Mesothelial cell of epicardium (in vitro differentiated cells): ENCODE measurements around the gene ENKUR. TPM values are rescaled to one million over a fixed set of nuclear protein-coding genes. Genes with fewer than 3 reads are reported as not detected.
"Not testable (repeated sequence)": the region's sequence is repeated elsewhere in the genome, so short reads cannot be mapped to it uniquely, and the experiment has no call there.

Source experiments
- DNase-seq, 2 experiments: peaks; one replicate each; pipeline ENCODE4 v3.0.0; 2021; ENCODE audit warnings: low spot score in 2 of 2; ENCODE audit not compliant: unreplicated experiment in 2 of 2
- H3K27ac Mint-ChIP-seq: 2 replicates; pipeline ENCODE4 v1.8.0; 2021; ENCODE audit warnings: mixed read lengths
- H3K27me3 Mint-ChIP-seq: 2 replicates; pipeline ENCODE4 v1.8.0; 2021; ENCODE audit warnings: low read depth, mixed read lengths
- H3K36me3 Mint-ChIP-seq: 2 replicates; pipeline ENCODE4 v1.8.0; 2021; ENCODE audit warnings: mixed read lengths
- H3K4me1 Mint-ChIP-seq: 2 replicates; pipeline ENCODE4 v1.8.0; 2021; ENCODE audit warnings: mixed read lengths
- H3K4me3 Mint-ChIP-seq: 2 replicates; pipeline ENCODE4 v1.8.0; 2021; ENCODE audit warnings: mild to moderate bottlenecking, moderate library complexity, mixed read lengths
- H3K9me3 Mint-ChIP-seq: 2 replicates; pipeline ENCODE4 v1.8.0; 2021; ENCODE audit warnings: mixed read lengths
- CTCF ChIP-seq: fragments of 200-600 bp; sonication (generic); IDR thresholded peaks from one replicate; pipeline ENCODE4 v1.5.0; 2021; ENCODE audit warnings: antibody characterized with exemption; ENCODE audit not compliant: unreplicated experiment
- total RNA-seq: library from RNA; stranded (reverse); gene quantifications from 3 replicates; pipeline ENCODE4 v1.2.1, GENCODE V29; 2021

ENKUR gene
- total RNA-seq, 1 donor from 2014 or later: 0.25 TPM

DNA sequence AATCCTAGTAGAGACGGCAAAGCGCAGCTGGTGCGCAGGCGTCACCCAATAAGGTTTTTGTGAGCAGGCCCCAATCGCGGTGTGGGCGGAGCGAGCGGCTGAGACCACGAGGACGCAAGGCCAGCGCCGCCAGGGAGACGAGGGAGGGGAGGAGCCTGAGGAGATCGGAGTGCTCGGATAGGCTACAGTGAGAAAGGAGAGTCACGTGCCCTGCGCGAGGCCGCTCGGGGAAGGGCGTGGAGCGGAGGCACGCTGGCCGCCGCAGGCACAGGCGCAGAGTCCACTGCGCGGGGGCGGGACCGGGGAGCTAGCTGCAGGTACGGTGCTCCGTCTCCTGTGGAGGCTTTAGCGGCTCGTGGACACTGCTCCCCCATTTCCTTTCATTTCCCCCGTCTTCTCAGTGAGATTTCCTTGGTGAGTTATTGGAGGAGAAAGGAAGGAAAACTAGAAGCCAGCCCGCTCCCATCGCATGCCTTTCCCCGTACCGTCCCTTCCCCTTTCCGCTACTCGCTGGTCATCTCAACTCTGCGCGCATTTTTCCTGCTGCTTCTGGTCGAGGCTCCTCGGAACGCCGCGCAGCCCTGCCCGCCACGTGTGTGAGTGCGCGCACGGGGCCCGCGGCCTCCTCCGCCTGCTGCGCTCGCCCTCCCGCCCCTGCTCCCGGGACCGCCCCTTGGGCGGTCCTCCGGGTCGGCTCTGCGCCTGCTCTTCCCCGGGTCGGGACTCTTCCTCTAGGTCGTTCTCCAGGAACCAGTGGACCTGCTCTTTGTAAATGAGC is 607 bp upstream of the ENKUR start, which contains the start of gene THNSL1:
Gene THNSL1 (plus strand): TSS at position 237 of the 778 bp plus-strand sequence. CDS start 6,612 bp downstream, outside the sequence.
- no peak for TF ChIP-seq CTCF
- peak within 1 kb of the TSS; percentile 84 for H3K4me3 Mint-ChIP-seq
- DNase-seq: peak; percentile 94 to 95
- H3K4me1 Mint-ChIP-seq: peaks cover 23% of the 10 kb centered on the region
- H3K27ac Mint-ChIP-seq: peak within 1 kb of the TSS; percentile 99
- no peaks in the 10 kb centered on the region for H3K27me3 Mint-ChIP-seq
- peaks cover 3% of the 10 kb centered on the region for H3K36me3 Mint-ChIP-seq
- peaks cover 11% of the 10 kb centered on the region for H3K9me3 Mint-ChIP-seq

DNA sequence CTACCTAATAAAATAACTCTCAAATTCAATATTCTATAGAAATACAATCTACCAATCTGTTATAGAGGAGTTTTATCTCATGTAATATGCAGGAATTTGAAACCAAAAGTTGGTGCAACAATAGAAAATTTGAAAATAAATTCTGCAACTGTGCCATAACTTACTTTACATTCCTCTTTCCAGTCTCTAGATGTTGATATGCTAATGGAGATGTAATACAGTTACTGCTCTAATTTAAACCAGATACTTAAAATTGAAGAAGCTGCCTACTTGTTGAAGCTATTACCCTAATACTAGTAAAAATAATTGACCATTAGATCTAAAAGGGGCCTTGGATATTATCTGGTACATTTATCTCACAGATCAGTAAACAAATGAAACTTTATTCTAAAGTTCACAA is 1.4 kb downstream of the ENKUR start:
- Mint-ChIP-seq H3K27me3 (no peaks in the 10 kb centered on the region), H3K4me1 (peaks cover 23% of the 10 kb centered on the region), H3K36me3 (peaks cover 6% of the 10 kb centered on the region), H3K27ac (no peak overlapping the region), H3K9me3 (peaks cover 16% of the 10 kb centered on the region), H3K4me3 (no peak overlapping the region)
- DNase-seq: no peak
- TF ChIP-seq CTCF: no peak

- not testable (repeated sequence) for H3K27ac Mint-ChIP-seq, H3K4me1 Mint-ChIP-seq, DNase-seq, H3K36me3 Mint-ChIP-seq, H3K4me3 Mint-ChIP-seq, H3K27me3 Mint-ChIP-seq
- H3K9me3 Mint-ChIP-seq: peaks cover 16% of the 10 kb centered on the region
Measured at GRCh38 chr10:25011591-25011990, 4.4 kb downstream of the ENKUR start.

DNA sequence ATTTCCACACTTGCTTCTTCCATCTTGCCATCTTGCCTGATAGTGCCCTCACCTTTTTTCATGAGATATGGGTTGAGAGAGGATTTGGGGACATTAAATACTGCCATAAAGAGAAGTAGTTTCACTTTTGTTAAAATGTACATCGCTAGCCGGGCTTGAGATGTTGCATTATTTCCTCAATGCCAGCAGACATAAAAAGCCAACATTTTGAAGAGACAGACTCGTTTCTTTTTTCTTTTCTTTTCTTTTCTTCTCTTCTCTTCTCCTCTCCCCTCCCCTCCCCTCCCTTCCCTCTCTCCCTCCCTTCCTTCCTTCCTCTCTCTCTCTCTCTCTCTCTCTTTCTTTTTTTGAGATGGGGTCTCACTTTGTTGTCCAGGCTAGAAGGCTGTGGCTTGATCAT is 17.9 kb downstream of the ENKUR start:
- Mint-ChIP-seq H3K27ac (no peak overlapping the region), H3K9me3 (peaks cover 30% of the 10 kb centered on the region), H3K36me3 (no peaks in the 10 kb centered on the region), H3K4me3 (no peak overlapping the region), H3K27me3 (no peaks in the 10 kb centered on the region), H3K4me1 (no peaks in the 10 kb centered on the region)
- TF ChIP-seq CTCF: no peak
- no peak for DNase-seq

DNA sequence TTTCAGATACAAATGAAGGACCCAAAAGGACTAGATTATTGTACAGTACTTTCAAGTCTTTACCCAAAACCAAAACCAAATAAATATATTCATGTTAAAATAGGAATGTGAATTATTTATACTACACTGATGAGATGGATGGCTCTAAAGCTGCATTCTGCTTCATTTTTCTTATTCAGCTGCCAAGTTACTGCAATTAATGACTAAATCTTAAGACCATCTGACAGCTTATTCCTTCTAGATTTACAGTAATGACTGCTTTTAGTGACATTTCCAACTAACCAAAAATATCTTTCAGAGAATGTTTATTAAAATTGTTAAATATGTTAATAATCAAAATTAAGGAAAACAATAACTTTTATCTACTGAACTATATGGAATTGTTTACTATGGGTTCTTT is 20.9 kb downstream of the ENKUR start:
- Mint-ChIP-seq H3K27ac (no peak overlapping the region), H3K27me3 (no peaks in the 10 kb centered on the region), H3K4me1 (no peaks in the 10 kb centered on the region), H3K4me3 (no peak overlapping the region), H3K36me3 (no peaks in the 10 kb centered on the region), H3K9me3 (peaks cover 6% of the 10 kb centered on the region)
- no peak for DNase-seq
- TF ChIP-seq CTCF: no peak

DNA sequence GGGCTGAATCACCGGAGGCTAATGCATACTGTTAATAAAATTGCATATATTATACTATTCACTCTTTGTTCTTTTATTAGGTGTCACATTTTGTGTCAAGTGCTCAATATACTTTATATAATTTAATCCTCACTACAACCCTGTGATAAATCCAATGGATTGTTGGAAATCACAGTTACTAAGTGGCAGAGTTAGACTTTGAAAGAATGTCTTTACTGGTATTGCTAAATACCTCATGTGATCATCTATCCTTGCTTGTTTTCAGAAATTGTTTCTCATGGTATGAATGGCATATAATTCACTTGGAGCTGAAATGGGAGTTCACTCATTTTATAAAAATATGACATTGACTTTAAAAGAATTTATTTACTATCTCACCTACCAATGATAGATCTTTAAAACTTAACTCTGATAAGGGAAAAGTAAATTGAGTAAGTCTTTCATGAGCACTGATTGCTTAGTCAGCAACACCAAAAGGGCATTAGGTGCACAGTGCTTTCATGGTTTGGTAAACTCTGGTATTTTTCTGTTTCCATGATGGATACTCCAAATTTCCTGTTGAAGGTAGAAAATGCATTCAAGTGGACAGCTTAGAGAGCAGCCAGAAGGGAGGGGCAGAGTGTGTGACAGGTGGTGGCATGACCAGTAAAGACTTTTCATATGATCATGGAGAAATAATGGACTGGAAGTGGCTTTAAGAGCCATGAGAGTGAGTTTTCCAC is 22.6 kb downstream of the ENKUR start:
- H3K9me3 Mint-ChIP-seq: no peaks in the 10 kb centered on the region
- H3K4me3 Mint-ChIP-seq: no peak overlapping the region
- peaks cover 3% of the 10 kb centered on the region for H3K4me1 Mint-ChIP-seq
- TF ChIP-seq CTCF: no peak
- no peak overlapping the region for H3K27ac Mint-ChIP-seq
- H3K27me3 Mint-ChIP-seq: no peaks in the 10 kb centered on the region
- H3K36me3 Mint-ChIP-seq: no peaks in the 10 kb centered on the region
- DNase-seq: no peak
